AG08396 (cell line): Measurements from ENCODE around the gene ATP9B.
"Not testable (repeated sequence)": the region's sequence is repeated elsewhere in the genome, so short reads cannot be mapped to it uniquely, and the experiment has no call there.

ENCODE experiments used
- DNase-seq: peaks from one replicate; pipeline ENCODE4 v3.0.0; 2012; ENCODE audit warnings: low spot score, mixed read lengths

The ATP9B gene

DNA sequence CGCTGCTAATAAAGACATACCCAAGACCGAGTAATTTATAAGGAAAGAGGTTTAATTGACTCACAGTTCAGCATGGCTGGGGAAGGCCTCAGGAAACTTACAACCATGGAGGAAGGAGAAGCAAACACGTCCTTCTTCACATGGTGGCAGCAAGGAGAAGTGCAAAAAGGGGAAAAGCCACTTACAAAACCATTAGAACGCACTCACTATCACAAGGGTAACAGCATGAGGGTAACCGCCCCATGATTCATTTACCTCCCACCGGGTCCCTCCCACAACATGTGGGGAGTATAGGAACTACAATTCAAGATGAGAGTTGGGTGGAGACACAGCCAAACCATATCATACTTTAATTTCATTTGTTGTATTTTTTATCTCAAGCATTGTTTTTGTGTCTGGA lies 67.5 kb downstream of the ATP9B start:
- no peak for DNase-seq

- DNase-seq: no peak
Measured at GRCh38 chr18:79139206-79139605, 70.0 kb downstream of the ATP9B start.

DNA sequence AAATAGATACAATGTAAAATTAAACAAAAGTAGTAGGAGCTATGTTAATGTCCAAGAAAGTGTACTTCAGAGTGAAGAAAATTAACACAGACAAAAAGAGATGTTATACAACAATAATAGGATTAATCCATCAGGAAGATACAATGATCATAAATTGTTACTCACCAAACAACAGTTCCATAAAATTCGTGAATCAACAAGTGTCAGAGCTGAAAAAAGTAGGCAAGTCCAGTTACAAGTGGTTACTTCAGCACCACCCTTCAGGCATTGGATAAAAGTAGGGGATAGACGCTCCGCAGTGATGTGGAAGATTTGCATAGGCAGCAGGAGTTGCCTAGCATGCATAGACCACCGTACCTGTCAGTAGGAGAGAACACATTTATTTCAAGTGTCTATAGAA lies 77.8 kb downstream of the ATP9B start:
- DNase-seq: no peak

- no peak for DNase-seq
Measured at GRCh38 chr18:79151191-79151590, 82.0 kb downstream of the ATP9B start.

DNA sequence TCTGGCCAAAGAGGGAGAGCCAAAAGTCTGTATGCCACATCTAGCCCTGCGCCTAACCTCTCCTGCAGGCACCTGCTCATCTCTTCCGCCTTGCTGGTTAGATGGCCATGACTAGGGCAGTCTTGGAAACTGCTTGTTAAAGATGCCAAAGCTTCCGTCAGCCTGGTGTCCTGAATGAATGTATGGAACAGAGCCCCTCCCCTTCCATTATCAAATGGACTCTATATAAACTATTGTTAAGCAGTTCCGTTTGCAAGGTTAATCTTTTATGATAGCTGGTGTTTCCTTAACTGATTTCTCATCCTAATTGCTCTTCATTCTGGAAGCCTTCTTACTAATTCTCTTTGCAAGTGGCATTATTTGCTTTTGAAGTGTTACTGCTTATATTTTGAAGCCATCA lies 87.1 kb downstream of the ATP9B start:
- no peak for DNase-seq

- no peak for DNase-seq
Measured at GRCh38 chr18:79164706-79165105, 95.5 kb downstream of the ATP9B start.

DNA sequence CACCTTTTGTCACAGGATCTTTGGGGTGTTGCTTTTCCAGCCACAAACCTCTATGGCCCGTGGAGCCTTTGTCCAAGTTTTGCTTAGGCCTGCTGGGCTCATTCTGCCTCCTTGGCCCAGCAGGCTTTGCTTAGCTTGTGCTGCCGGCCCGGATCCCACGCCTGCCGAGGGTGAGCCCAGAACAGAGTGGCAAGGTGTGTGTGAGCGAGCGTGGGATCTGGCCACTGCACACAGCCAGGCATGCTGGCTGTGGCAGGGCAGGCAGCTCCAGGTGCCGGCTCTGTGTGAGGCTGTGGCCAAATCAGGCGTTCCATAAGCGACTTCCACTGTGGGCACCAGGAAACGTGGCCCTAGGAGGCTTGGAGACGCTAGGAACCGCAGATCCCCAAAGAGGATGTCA lies 97.5 kb downstream of the ATP9B start:
- DNase-seq: no peak

- DNase-seq: no peak
Measured at GRCh38 chr18:79167526-79168190, 98.5 kb downstream of the ATP9B start.

DNA sequence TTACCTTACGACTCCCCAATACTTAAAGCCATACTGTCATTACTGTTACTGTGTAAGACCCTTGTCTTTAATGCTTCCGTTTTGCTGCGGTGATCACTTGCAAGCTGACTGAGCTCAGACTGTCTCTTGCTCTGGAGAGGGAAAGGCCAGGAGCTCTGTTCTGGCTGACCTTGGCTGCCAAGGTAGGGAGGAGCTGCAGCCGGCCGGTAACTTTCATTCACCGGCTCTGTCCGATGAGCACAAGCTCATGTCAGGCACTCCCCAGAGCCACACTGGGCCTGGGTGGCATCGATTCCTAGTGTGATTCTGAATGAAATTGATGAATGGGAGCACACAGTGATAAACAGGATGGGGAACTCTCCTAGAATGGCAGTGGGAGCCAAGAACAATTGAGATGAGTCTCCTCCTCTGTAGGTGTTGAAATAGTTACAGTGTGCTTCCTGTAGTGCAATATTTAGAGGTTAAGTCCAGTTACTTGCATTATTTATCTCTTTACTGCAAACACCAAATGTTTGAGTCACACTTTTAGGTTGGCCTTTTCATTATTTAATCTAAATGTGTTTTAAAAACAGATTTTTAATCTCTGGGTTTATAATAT lies 100.9 kb downstream of the ATP9B start:
- no peak for DNase-seq

DNA sequence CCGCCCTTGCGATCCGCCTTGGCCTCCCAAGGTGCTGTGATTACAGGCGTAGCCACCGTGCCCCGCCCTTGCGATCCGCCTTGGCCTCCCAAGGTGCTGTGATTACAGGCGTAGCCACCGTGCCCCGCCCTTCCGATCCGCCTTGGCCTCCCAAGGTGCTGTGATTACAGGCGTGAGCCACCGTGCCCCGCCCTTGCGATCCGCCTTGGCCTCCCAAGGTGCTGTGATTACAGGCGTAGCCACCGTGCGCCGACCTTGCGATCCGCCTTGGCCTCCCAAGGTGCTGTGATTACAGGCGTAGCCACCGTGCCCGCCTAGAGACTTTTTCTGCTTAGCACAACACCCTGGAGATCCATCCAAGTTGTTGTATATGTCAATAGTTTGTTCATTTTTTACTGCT lies 103.1 kb downstream of the ATP9B start:
- DNase-seq: not testable (repeated sequence)

- DNase-seq: no peak
Measured at GRCh38 chr18:79173742-79174141, 104.5 kb downstream of the ATP9B start.

GRCh38 chr18:79178113-79178531 lies 108.9 kb downstream of the ATP9B start:
- DNase-seq: no peak

DNA sequence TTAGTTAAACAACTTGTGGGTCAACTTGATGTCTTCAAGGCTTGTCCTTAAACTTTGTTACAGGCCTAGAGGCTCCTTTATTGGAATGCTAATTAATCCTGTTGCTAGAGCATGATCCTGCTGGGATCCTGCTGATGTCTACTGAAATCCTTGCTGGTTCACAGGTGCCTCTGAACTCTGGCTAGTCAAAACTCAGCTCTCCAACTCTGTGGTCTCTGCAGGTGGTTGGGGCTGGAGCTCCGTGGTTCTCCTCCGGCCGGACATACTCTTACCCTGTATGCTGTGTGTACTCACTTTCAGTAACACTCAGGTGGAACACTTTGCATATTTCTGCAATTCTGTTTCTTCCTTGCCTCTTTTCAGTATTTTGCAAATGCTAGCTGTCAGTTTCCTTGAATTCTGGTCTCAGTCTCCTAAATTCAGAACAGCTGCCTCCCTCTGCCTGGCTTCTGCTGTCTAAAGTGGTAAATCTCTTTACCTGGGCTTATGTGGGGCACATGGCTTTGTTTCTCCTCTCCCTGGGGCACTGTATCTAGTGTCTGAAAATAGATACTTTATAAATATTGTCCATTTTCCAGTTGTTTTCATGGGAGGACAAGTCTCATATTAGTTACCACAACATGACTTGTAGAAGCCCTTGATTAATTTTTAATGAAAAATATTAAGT lies 113.0 kb downstream of the ATP9B start:
- DNase-seq: no peak

DNA sequence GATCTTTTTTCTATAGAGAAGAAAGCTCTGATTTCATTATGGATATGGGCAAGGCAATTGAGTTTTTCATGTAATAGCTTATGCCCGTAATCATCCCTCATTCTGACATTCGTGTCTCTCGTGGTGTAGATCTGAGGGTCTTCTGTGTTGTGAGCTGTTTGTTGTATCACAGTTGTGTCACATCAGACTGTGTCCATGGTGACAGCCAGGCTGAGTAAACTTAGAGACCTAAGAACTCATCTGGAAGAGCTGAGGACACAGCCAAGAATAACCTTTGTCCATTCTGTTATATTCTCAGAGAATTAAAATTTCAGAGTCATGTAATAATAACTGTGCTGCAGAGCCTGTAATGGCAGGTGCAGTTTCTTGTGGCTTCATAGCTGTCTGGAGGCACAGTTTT lies 116.5 kb downstream of the ATP9B start:
- DNase-seq: no peak

DNA sequence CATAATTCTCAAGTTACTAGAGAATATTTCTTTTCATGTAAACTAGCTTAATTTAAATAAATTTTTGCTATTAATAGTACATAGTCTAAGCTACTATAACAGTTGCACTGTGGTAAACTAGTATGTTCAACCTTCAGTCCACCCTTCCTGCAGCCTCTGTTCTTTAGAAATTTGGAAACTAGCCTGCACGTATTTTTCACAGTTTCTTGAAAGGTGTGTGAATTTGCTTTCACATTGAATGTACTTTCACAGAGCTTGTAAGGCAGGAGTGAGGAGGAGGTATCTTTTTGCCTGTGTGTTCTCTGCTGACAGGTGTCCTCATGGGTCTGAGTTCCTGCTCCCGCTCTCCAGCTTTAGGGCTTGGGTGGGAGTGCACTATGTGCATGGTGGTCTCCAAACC lies 117.5 kb downstream of the ATP9B start:
- no peak for DNase-seq

GRCh38 chr18:79187532-79188277 lies 118.5 kb downstream of the ATP9B start:
- no peak for DNase-seq

DNA sequence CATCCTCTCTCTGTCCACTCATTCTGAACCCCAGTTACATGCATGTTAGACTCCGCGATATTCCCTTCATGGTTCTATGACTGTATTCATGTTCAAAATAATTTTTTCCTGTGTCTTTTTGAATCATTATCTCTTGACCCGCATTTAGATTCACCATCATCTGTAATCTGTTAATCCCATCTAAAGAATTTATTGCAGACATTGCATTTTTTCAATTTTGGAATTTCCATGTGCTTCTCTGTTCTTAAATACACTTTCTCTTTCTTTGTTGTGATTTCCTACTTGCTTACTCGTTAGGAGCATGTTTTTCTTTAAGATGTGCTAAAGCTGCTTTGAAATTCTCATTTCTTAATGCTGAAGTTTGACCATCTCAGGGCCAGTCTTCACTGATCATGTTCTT lies 122.2 kb downstream of the ATP9B start:
- DNase-seq: no peak

DNA sequence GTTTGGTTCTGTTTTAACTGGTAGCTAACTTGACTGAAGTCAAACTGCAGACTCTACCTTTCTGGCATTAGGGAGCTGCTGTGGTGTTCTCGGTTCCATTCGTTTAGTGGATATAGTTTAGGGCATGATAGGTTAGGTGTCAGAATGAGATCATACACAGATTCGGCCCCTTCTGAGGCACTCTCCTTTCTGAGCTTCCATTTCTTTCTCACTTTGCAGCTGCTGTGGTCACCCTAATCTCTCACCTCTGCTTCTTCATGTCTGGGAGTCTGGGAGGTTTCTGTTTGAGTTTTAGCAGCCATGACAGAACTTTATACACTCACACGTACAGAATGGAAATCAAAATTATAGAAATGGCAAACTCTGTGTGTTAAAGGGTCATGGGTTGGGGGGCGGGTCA lies 122.8 kb downstream of the ATP9B start:
- DNase-seq: no peak

DNA sequence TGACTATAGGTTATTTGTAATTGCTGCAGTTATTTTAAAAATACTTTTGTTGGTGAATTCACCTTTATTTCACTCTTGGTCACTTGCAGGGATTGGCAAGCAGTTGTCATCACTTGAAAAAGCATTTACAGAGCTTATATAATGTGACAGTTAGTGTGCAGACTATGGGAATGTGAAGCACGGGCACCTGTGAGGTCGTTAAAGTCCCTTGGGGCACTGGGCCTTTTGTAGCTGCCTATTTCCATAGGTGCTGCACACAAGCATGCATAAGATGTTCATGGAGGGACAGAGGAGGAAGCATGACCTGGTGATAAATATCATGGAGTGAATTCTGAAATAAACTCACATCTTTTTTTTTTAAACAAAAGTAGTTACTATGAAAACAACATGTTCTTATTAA lies 124.6 kb downstream of the ATP9B start:
- DNase-seq: no peak

GRCh38 chr18:79195716-79196683 lies 126.8 kb downstream of the ATP9B start:
- DNase-seq: no peak

GRCh38 chr18:79197531-79197930 lies 128.3 kb downstream of the ATP9B start:
- no peak for DNase-seq
